H9 (cell line): ENCODE data around the gene SLCO2A1. TPM values are rescaled to one million over a fixed set of nuclear protein-coding genes. Genes with fewer than 3 reads are reported as not detected.

Experiments
- DNase-seq: peaks from one replicate; pipeline ENCODE4 v3.0.0-alpha.2; 2017
- H2AFZ ChIP-seq: one replicate; pipeline ENCODE4 v1.6.1; 2013; ENCODE audit warnings: mild to moderate bottlenecking, low read length, control low read depth, moderate library complexity
- H2AK5ac ChIP-seq: 2 replicates; pipeline ENCODE4 v1.6.1; 2013; ENCODE audit warnings: low read length, control low read depth, mixed read lengths; ENCODE audit not compliant: insufficient read length
- H2BK120ac ChIP-seq: one replicate; pipeline ENCODE4 v1.6.1; 2013; ENCODE audit warnings: low read depth, mild to moderate bottlenecking, low read length, control low read depth, inconsistent platforms; ENCODE audit not compliant: poor library complexity, severe bottlenecking
- H2BK12ac ChIP-seq: 2 replicates; pipeline ENCODE4 v1.6.1; 2013; ENCODE audit warnings: low read length, control low read depth, mixed read lengths, low read depth; ENCODE audit not compliant: insufficient read length
- H2BK15ac ChIP-seq: 2 replicates; pipeline ENCODE4 v1.6.1; 2013; ENCODE audit warnings: low read depth, low read length, control low read depth
- H2BK20ac ChIP-seq: one replicate; pipeline ENCODE4 v1.6.1; 2013; ENCODE audit warnings: low read depth, mild to moderate bottlenecking, low read length, control low read depth, inconsistent platforms; ENCODE audit not compliant: poor library complexity, severe bottlenecking
- H2BK5ac ChIP-seq: 2 replicates; pipeline ENCODE4 v1.6.1; 2013; ENCODE audit warnings: low read length, control low read depth, mixed read lengths; ENCODE audit not compliant: insufficient read length
- H3K14ac ChIP-seq: 2 replicates; pipeline ENCODE4 v1.6.1; 2013; ENCODE audit warnings: low read length, control low read depth; ENCODE audit not compliant: insufficient read depth
- H3K18ac ChIP-seq: 2 replicates; pipeline ENCODE4 v1.6.1; 2013; ENCODE audit warnings: low read depth, mild to moderate bottlenecking, mixed read lengths, low read length, control low read depth; ENCODE audit not compliant: insufficient read length
- H3K23ac ChIP-seq: 2 replicates; pipeline ENCODE4 v1.6.1; 2013; ENCODE audit warnings: low read length, control low read depth, mixed read lengths, low read depth; ENCODE audit not compliant: insufficient read length
- H3K23me2 ChIP-seq: 2 replicates; pipeline ENCODE4 v1.6.1; 2013; ENCODE audit warnings: low read depth, mild to moderate bottlenecking, mixed read lengths, low read length, control low read depth; ENCODE audit not compliant: insufficient read length, poor library complexity, severe bottlenecking
- H3K27ac ChIP-seq: 2 replicates; pipeline ENCODE4 v1.5.1; 2013; ENCODE audit warnings: low read length, control low read depth, mixed read lengths, low read depth; ENCODE audit not compliant: insufficient read length
- H3K27me3 ChIP-seq: 2 replicates; pipeline ENCODE4 v1.6.1; 2013; ENCODE audit warnings: low read length, control low read depth, inconsistent platforms; ENCODE audit not compliant: insufficient read depth
- H3K4ac ChIP-seq: 2 replicates; pipeline ENCODE4 v1.6.1; 2013; ENCODE audit warnings: low read depth, mild to moderate bottlenecking, control low read depth, inconsistent platforms, low read length, moderate library complexity
- H3K4me1 ChIP-seq: 2 replicates; pipeline ENCODE4 v1.6.1; 2013; ENCODE audit warnings: low read length, control low read depth, inconsistent platforms; ENCODE audit not compliant: insufficient read depth
- H3K4me2 ChIP-seq: 2 replicates; pipeline ENCODE4 v1.6.1; 2013; ENCODE audit warnings: low read length, control low read depth, mixed read lengths; ENCODE audit not compliant: insufficient read length, insufficient read depth
- H3K56ac ChIP-seq: 2 replicates; pipeline ENCODE4 v1.6.1; 2013; ENCODE audit warnings: low read depth, mild to moderate bottlenecking, mixed read lengths, low read length, control low read depth; ENCODE audit not compliant: insufficient read length
- H3K79me1 ChIP-seq: 2 replicates; pipeline ENCODE4 v1.6.1; 2013; ENCODE audit warnings: low read depth, mild to moderate bottlenecking, moderate library complexity, low read length, control low read depth, inconsistent platforms; ENCODE audit not compliant: insufficient read depth, poor library complexity, severe bottlenecking
- H3K79me2 ChIP-seq: 2 replicates; pipeline ENCODE4 v1.6.1; 2013; ENCODE audit warnings: low read length, control low read depth, inconsistent platforms; ENCODE audit not compliant: insufficient read depth
- H3K9ac ChIP-seq: 2 replicates; pipeline ENCODE4 v1.6.1; 2013; ENCODE audit warnings: low read length, control low read depth, mixed read lengths; ENCODE audit not compliant: insufficient read length; ENCODE audit errors: extremely low read depth
- H3K9me3 ChIP-seq: one replicate; pipeline ENCODE4 v1.6.1; 2013; ENCODE audit warnings: low read depth, low read length, inconsistent platforms; ENCODE audit not compliant: control insufficient read depth
- H3T11ph ChIP-seq: one replicate; pipeline ENCODE4 v1.6.1; 2013; ENCODE audit warnings: mild to moderate bottlenecking, low read length, control low read depth, inconsistent platforms
- H4K20me1 ChIP-seq: one replicate; pipeline ENCODE4 v1.6.1; 2013; ENCODE audit not compliant: control insufficient read depth, insufficient read length, insufficient read depth
- H4K5ac ChIP-seq: 2 replicates; pipeline ENCODE4 v1.6.1; 2013; ENCODE audit warnings: low read depth, mild to moderate bottlenecking, mixed read lengths, low read length, control low read depth; ENCODE audit not compliant: insufficient read length
- H4K8ac ChIP-seq: replicated peaks from 2 replicates; pipeline ENCODE4 v1.6.1; 2013; ENCODE audit warnings: low read length, control low read depth, mixed read lengths, low read depth; ENCODE audit not compliant: insufficient read length
- H4K91ac ChIP-seq: 2 replicates; pipeline ENCODE4 v1.6.1; 2013; ENCODE audit warnings: low read depth, mild to moderate bottlenecking, moderate library complexity, mixed read lengths, low read length, control low read depth; ENCODE audit not compliant: insufficient read length
- H3K27ac Mint-ChIP-seq, 3 experiments: 2 replicates in 2 of 3; 3 replicates in 1 of 3; pipeline ENCODE4 v1.8.0; 2020 to 2021; ENCODE audit warnings: mixed read lengths in 3 of 3, mild to moderate bottlenecking in 1 of 3, moderate library complexity in 1 of 3
- H3K27me3 Mint-ChIP-seq: 2 replicates; pipeline ENCODE4 v1.8.0; 2021; ENCODE audit warnings: low read depth, mild to moderate bottlenecking, moderate library complexity, mixed read lengths
- H3K36me3 Mint-ChIP-seq, 3 experiments: 2 replicates in 2 of 3; 3 replicates in 1 of 3; pipeline ENCODE4 v1.8.0; 2020 to 2021; ENCODE audit warnings: low read depth in 3 of 3, mixed read lengths in 3 of 3; ENCODE audit not compliant: insufficient read depth in 1 of 3
- H3K4me1 Mint-ChIP-seq, 2 experiments: 2 replicates each; pipeline ENCODE4 v1.8.0; 2020; ENCODE audit warnings: mixed read lengths in 2 of 2
- H3K4me3 Mint-ChIP-seq, 2 experiments: 2 replicates in 1 of 2; 3 replicates in 1 of 2; pipeline ENCODE4 v1.8.0; 2020 to 2021; ENCODE audit warnings: mild to moderate bottlenecking in 2 of 2, mixed read lengths in 2 of 2, moderate library complexity in 1 of 2
- H3K9me3 Mint-ChIP-seq, 2 experiments: 2 replicates in 1 of 2; 3 replicates in 1 of 2; pipeline ENCODE4 v1.8.0; 2020; ENCODE audit warnings: mild to moderate bottlenecking in 2 of 2, mixed read lengths in 2 of 2, moderate library complexity in 1 of 2
- WGBS: extraction: QIAGEN DNeasy Blood & Tissue Kit; methylation state at CpG from one replicate; pipeline ENCODE4 v1.1.7; 2013; ENCODE audit warnings: missing lambda C conversion rate, low lambda C conversion rate, mixed read lengths; ENCODE audit not compliant: insufficient read length; ENCODE audit errors: extremely low coverage; 5-methylcytosine and 5-hydroxymethylcytosine counted together
- total RNA-seq: library from RNA; stranded (reverse); gene quantifications from 2 replicates; pipeline ENCODE4 v1.2.1, GENCODE V29; 2021
- TF ChIP-seq, protein P1 (sequence below): fragments of 200-600 bp; sonication (generic); conservative IDR thresholded peaks from 3 replicates; pipeline ENCODE4 v1.8.0; 2021; ENCODE audit warnings: antibody characterized with exemption, mild to moderate bottlenecking

Gene SLCO2A1
- total RNA-seq, 1 experiment from 2014 or later: 0.98 TPM

GRCh38 chr3:133882986-133883586 lies 146.6 kb downstream of the SLCO2A1 start:
- H3K23me2 ChIP-seq: no peaks in the 10 kb centered on the region
- no peak overlapping the region for H4K5ac ChIP-seq
- TF ChIP-seq, protein P1, sequence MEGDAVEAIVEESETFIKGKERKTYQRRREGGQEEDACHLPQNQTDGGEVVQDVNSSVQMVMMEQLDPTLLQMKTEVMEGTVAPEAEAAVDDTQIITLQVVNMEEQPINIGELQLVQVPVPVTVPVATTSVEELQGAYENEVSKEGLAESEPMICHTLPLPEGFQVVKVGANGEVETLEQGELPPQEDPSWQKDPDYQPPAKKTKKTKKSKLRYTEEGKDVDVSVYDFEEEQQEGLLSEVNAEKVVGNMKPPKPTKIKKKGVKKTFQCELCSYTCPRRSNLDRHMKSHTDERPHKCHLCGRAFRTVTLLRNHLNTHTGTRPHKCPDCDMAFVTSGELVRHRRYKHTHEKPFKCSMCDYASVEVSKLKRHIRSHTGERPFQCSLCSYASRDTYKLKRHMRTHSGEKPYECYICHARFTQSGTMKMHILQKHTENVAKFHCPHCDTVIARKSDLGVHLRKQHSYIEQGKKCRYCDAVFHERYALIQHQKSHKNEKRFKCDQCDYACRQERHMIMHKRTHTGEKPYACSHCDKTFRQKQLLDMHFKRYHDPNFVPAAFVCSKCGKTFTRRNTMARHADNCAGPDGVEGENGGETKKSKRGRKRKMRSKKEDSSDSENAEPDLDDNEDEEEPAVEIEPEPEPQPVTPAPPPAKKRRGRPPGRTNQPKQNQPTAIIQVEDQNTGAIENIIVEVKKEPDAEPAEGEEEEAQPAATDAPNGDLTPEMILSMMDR: no peak
- H3K4me1 ChIP-seq: no peaks in the 10 kb centered on the region
- no peaks in the 10 kb centered on the region for H3K9me3 ChIP-seq
- no peak overlapping the region for H3K4ac ChIP-seq
- no peaks in the 10 kb centered on the region for H4K20me1 ChIP-seq
- H3K56ac ChIP-seq: no peak overlapping the region
- H2AFZ ChIP-seq: no peak overlapping the region
- H3K79me2 ChIP-seq: no peaks in the 10 kb centered on the region
- no peak for DNase-seq
- no peak overlapping the region for H4K8ac ChIP-seq
- Mint-ChIP-seq H3K36me3 (peaks cover 0 to 6% (median 3%) of the 10 kb centered on the region in 3 experiments; a peak in 3 of 7 replicates), H3K4me1 (peaks cover 4 to 11% of the 10 kb centered on the region in 2 experiments), H3K27ac (no peak overlapping the region), H3K9me3 (peaks cover 0 to 8% of the 10 kb centered on the region in 2 experiments; a peak in 4 of 5 replicates), H3K27me3 (peaks cover 5% of the 10 kb centered on the region), H3K4me3 (no peak overlapping the region)
- H2BK12ac ChIP-seq: no peak overlapping the region
- H3K14ac ChIP-seq: no peak overlapping the region
- H3K79me1 ChIP-seq: no peaks in the 10 kb centered on the region
- no peak overlapping the region for H2BK5ac ChIP-seq
- H3K18ac ChIP-seq: no peak overlapping the region
- H3K9ac ChIP-seq: no peak overlapping the region
- no CpG with 5 or more reads among the region's 3 CpGs for WGBS
- no peak overlapping the region for H2BK20ac ChIP-seq
- no peak overlapping the region for H2BK120ac ChIP-seq
- H3K27me3 ChIP-seq: no peaks in the 10 kb centered on the region
- no peak overlapping the region for H2BK15ac ChIP-seq
- no peak overlapping the region for H3K23ac ChIP-seq
- no peak overlapping the region for H4K91ac ChIP-seq
- no peak overlapping the region for H3T11ph ChIP-seq
- H3K4me2 ChIP-seq: no peak overlapping the region
- H3K27ac ChIP-seq: no peak overlapping the region
- no peak overlapping the region for H2AK5ac ChIP-seq
